ENCODE measurements around the gene ERO1A. TPM values are rescaled to one million over a fixed set of nuclear protein-coding genes. Genes with fewer than 3 reads are reported as not detected.

The ERO1A gene
- total RNA-seq, 1 donor from 2014 or later: 47.8 TPM

DNA sequence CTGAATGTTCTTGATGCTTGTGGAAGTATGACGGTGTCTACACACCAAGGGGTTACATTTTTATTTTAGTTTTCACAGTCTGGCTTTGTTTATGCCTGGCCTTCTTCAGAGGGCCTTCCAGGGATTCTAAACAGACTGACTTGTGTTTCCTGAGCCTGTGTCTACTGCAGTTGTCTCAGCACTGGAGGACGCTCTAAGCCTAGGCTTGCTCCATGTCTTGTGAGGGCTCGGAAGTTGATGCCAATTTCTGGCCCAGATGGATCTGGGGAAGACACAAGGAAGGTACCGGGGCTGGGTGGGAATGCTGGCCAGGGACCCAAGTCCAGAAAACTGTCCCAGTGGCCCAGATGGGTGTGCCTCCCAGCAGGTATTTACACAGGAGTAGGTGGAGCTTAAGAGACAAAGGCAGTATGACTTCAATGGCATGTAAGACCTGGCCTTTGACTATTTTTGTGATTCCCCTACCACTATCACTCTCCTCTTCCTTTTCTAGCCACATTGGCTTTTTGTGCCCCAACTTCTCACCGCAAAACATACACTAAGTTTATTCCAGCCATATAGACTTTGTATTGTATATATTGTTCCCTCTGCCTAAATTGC is 85.8 kb downstream of the ERO1A start:
- DNase-seq (ENCODE audit: low read depth): no peak

- DNase-seq (ENCODE audit: low read depth): no peak
Observed at GRCh38 chr14:52607061-52607460, 88.3 kb downstream of the ERO1A start.

DNA sequence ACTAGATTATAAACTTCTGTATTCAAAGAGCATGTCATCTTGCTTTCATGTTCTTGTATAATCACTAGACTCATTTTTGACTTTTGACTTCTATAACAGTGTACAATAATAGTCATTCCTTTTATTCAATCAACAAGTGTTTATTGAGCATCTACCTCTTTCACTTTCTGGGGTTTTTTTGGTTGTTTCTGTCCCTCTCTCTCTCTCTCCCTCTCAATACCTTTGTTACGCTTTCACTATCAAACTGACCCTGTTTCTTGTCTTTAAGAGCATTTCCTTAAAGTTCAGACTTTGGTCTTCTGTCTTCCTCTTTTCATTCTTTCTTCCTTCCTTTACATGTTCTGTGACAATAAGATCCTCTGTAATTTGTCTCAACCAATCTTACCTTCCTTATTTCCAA is 93.2 kb downstream of the ERO1A start:
- DNase-seq (ENCODE audit: low read depth): no peak

DNA sequence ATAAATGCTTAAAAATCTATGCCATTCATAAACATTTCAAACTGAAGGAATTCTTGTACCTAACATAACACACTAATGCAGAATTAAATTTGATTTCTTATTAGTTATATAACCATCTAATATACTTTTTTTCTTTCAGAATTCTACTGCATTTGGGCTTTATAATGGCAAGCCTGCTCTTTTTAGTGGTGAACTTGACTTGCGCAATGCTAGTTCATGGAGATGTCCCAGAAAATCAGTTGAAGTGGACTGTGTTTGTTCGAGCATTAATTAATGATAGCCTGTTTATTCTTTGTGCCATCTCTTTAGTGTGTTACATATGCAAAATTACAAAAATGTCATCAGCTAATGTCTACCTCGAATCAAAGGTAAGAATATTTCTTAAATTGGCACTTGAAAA is 95.4 kb downstream of the ERO1A start:
- no peak for DNase-seq (ENCODE audit: low read depth)

DNA sequence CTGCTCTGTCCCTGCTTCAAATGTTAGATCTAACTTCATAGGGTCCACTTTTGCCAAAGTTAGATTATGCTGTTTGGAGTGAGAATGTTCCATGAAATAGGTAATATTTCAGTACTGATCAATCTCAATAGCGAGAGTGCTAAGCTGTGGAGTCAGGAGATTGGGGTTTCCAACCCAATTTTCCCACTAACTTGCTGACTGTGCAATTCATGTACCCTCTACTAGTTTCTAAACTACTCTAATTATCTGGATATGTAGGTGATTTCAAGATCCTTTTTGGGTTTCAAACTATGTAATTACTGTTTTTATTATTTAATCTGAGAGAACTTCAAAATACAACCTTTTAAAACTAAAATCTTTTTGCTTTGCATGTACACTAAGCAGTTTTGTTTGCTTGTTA is 96.8 kb downstream of the ERO1A start:
- DNase-seq (ENCODE audit: low read depth): no peak

- no peak for DNase-seq (ENCODE audit: low read depth)
Observed at GRCh38 chr14:52596861-52597260, 98.5 kb downstream of the ERO1A start.

DNA sequence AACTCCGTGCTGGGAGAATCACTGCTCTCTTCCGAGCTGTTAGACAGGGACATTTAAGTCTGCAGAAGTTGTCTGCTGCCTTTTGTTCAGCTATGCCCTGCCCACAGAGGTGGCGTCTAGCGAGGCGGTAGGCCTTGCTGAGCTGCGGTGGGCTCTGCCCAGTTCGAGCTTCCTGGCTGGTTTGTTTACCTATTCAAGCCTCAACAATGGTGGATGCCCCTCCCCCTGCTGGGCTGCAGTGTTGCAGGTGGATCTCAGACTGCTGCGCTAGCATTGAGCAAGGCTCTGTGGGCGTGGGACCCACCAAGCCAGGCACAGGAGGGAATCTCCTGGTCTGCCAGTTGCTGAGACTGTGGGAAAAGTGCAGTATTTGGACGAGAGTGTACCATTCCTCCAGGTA is 99.0 kb downstream of the ERO1A start:
- DNase-seq (ENCODE audit: low read depth): no peak

DNA sequence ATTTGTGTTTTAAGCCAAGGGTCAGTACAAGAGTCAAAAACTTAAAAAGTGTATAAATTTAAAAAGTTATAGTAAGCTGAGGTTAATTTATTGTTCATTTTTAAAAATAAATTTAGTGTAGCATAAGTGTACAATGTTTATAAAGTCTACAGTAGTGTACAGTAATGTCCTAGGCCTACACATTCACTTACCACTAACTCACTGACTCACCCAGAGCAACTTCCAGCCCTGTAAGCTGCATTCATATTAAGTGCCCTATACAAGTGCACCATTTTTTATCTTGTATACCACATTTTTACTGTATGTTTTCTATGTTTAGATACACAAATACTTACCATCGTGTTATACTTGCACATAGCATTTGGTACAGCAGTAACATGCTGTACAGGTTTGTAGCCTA is 105.0 kb downstream of the ERO1A start:
- DNase-seq (ENCODE audit: low read depth): no peak

Other genes with a start within 250 kb of the ERO1A start
- 6.7 and 7.6 TPM in 2 replicates for gene TXNDC16, start 143.1 kb downstream of the ERO1A start, total RNA-seq
- gene GPR137C, start 142.7 kb downstream of the ERO1A start, total RNA-seq: 1.2 and 1.6 TPM in 2 replicates
- 180 and 265 TPM in 2 replicates for gene PSMC6, start 11.6 kb upstream of the ERO1A start, total RNA-seq
- gene STYX, start 34.6 kb upstream of the ERO1A start, total RNA-seq: 21.1 and 27.7 TPM in 2 replicates
- gene GNPNAT1, start 96.0 kb upstream of the ERO1A start, total RNA-seq: 16.5 and 18.5 TPM in 2 replicates